Anterior cingulate cortex (tissue), 58 donors: ENCODE measurements around the gene WDR1.
"Not testable (repeated sequence)": the region's sequence is repeated elsewhere in the genome, so short reads cannot be mapped to it uniquely, and the experiment has no call there.

Experiments used
- DNase-seq, 58 donors: peaks; one replicate each; lab custom pipeline; 2025; lab: John Stamatoyannopoulos, UW

Gene WDR1

GRCh38 chr4:10134141-10134540 lies 17.5 kb upstream of the WDR1 start:
- DNase-seq: no peak

- DNase-seq: no peak
Observed at GRCh38 chr4:10131202-10131601, 14.6 kb upstream of the WDR1 start.

- DNase-seq: no peak
Observed at GRCh38 chr4:10130178-10130888, 13.7 kb upstream of the WDR1 start.

- no peak for DNase-seq
Observed at GRCh38 chr4:10129196-10130177, 12.9 kb upstream of the WDR1 start.

- DNase-seq: no peak
Observed at GRCh38 chr4:10128761-10129160, 12.2 kb upstream of the WDR1 start.

GRCh38 chr4:10127531-10127930 lies 10.9 kb upstream of the WDR1 start:
- not testable (repeated sequence) for DNase-seq

GRCh38 chr4:10124167-10124930 lies 7.8 kb upstream of the WDR1 start:
- no peak for DNase-seq

- no peak for DNase-seq
Observed at GRCh38 chr4:10123227-10124101, 6.9 kb upstream of the WDR1 start.

GRCh38 chr4:10122236-10122932 lies 5.8 kb upstream of the WDR1 start:
- no peak for DNase-seq

- no peak for DNase-seq
Observed at GRCh38 chr4:10121568-10122208, 5.1 kb upstream of the WDR1 start.

GRCh38 chr4:10120943-10121567 lies 4.5 kb upstream of the WDR1 start:
- DNase-seq: no peak

GRCh38 chr4:10119773-10120172 lies 3.2 kb upstream of the WDR1 start:
- no peak for DNase-seq

GRCh38 chr4:10119278-10119677 lies 2.7 kb upstream of the WDR1 start:
- no peak for DNase-seq

- no peak for DNase-seq
Observed at GRCh38 chr4:10118048-10119004, 1.7 kb upstream of the WDR1 start.

- peak in 1 of 58 donors; percentile 11 for DNase-seq
Observed at GRCh38 chr4:10117359-10118047, 904 bp upstream of the WDR1 start.

- peak in 4 of 58 donors; percentile 34 to 59 (median 44) for DNase-seq
Observed at GRCh38 chr4:10115797-10116568, 616 bp downstream of the WDR1 start.
